BJ (cell line): ENCODE data around the gene PC. TPM values are rescaled to one million over a fixed set of nuclear protein-coding genes. Genes with fewer than 3 reads are reported as not detected.

Source experiments
- CTCF ChIA-PET: fragments of 350-600 bp; formaldehyde crosslinking; extraction: SDS; loops from one replicate; lab custom pipeline; 2021; ENCODE audit warnings: antibody characterized with exemption, inconsistent platforms; lab: Yijun Ruan, JAX
- POLR2A ChIA-PET: fragments of 300-600 bp; sonication (Branson Sonifier 250); formaldehyde crosslinking; extraction: SDS; loops from one replicate; lab custom pipeline; 2021; ENCODE audit warnings: antibody characterized with exemption; lab: Charles Lee
- DNase-seq: peaks from one replicate; pipeline ENCODE4 v3.0.0-alpha.2; 2011; ENCODE audit warnings: low read depth
- H3K27me3 ChIP-seq: 2 replicates; pipeline ENCODE4 v1.6.0; 2011; ENCODE audit warnings: low read length; ENCODE audit not compliant: control insufficient read depth, insufficient read depth
- H3K36me3 ChIP-seq: 2 replicates; pipeline ENCODE4 v1.5.1; 2011; ENCODE audit warnings: low read length; ENCODE audit not compliant: control insufficient read depth, insufficient read depth
- H3K4me3 ChIP-seq: 2 replicates; pipeline ENCODE4 v1.5.1; 2011; ENCODE audit warnings: low read depth, mild to moderate bottlenecking, control low read depth, low read length
- polyA plus RNA-seq: library from polyadenylated mRNA; depleted of rRNA; stranded (reverse); fragments of >200 nt; gene quantifications from 2 replicates; pipeline ENCODE4 v1.2.3, GENCODE V29; 2011
- TF ChIP-seq, protein P1 (sequence below): IDR thresholded peaks from 2 replicates; pipeline ENCODE4 v1.5.1; 2011; ENCODE audit warnings: low read depth, mild to moderate bottlenecking, control low read depth, inconsistent platforms, low read length, moderate library complexity; ENCODE audit not compliant: insufficient read depth

The PC gene
- polyA plus RNA-seq, 1 experiment = 14.3 TPM

GRCh38 chr11:66866511-66866986 is 91.6 kb downstream of the PC start:
- TF ChIP-seq, protein P1, sequence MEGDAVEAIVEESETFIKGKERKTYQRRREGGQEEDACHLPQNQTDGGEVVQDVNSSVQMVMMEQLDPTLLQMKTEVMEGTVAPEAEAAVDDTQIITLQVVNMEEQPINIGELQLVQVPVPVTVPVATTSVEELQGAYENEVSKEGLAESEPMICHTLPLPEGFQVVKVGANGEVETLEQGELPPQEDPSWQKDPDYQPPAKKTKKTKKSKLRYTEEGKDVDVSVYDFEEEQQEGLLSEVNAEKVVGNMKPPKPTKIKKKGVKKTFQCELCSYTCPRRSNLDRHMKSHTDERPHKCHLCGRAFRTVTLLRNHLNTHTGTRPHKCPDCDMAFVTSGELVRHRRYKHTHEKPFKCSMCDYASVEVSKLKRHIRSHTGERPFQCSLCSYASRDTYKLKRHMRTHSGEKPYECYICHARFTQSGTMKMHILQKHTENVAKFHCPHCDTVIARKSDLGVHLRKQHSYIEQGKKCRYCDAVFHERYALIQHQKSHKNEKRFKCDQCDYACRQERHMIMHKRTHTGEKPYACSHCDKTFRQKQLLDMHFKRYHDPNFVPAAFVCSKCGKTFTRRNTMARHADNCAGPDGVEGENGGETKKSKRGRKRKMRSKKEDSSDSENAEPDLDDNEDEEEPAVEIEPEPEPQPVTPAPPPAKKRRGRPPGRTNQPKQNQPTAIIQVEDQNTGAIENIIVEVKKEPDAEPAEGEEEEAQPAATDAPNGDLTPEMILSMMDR = no peak
- POLR2A ChIA-PET = no interaction called here
- CTCF ChIA-PET = interaction anchor here (2.1 kb wide), 1 partner anchor 15 kb away, joined by 6 read pairs; no protein-coding TSS in a partner anchor
- H3K36me3 ChIP-seq = peaks cover 6% of the 10 kb centered on the region
- no peak overlapping the region for H3K4me3 ChIP-seq
- no peak for DNase-seq
- H3K27me3 ChIP-seq = no peaks in the 10 kb centered on the region

GRCh38 chr11:66866007-66866406 is 92.2 kb downstream of the PC start:
- no peak for DNase-seq
- Histone ChIP-seq H3K27me3 (no peaks in the 10 kb centered on the region), H3K4me3 (no peak overlapping the region), H3K36me3 (peaks cover 3% of the 10 kb centered on the region)
- CTCF ChIA-PET = no interaction called here
- POLR2A ChIA-PET = no interaction called here
- TF ChIP-seq, protein P1 = no peak

GRCh38 chr11:66864924-66865697 is 93.1 kb downstream of the PC start:
- no peak overlapping the region for H3K4me3 ChIP-seq
- no peaks in the 10 kb centered on the region for H3K27me3 ChIP-seq
- no peak for DNase-seq
- peaks cover 3% of the 10 kb centered on the region for H3K36me3 ChIP-seq
- TF ChIP-seq, protein P1 = no peak
- POLR2A ChIA-PET = no interaction called here
- CTCF ChIA-PET = interaction anchor here (0.7 kb wide), 1 partner anchor 94 kb away, joined by 3 read pairs; no protein-coding TSS in a partner anchor

DNA sequence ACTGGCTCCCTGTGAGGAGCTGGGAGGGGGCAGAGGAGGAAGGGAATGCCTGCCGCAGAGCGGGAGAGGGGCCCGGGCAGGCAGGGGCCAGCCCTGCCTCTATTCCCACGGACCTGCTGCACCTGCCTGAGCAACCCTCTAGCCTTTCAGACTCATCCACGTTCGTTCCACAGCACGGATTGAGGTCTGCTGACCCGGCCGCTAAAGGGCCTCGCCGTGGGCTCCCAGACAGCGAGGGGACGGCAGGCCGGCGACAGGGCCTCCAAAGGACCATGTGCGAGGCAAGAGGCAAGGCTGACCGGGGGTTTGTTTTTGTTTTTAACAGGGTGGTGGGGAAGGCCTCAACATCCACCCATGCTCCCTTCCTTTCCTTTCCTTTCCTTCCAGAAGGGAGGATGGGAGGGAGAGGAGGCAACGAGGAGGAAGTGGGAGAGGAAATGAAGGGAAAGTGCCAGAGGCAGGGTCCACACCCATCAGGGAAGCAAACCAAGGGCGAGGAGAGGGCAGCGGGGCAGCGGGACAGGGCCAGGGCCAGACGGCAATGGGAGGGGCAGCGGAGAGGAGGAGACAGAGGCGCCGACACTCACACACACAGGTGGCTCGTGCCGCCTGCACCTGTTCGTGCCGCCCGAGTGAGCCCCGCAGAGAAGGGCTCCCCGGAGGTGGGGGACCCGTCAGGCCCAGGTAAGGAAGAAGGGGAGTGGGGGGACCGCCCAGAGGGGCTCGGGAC is 93.8 kb downstream of the PC start:
- POLR2A ChIA-PET = no interaction called here
- no peak for DNase-seq

More for the DNA sequence above, 93.8 kb downstream of the PC start:
- CTCF ChIA-PET = no interaction called here
- Histone ChIP-seq H3K27me3 (no peaks in the 10 kb centered on the region), H3K36me3 (peaks cover 4% of the 10 kb centered on the region; the same call in 1 of the 2 replicates), H3K4me3 (no peak overlapping the region)
- TF ChIP-seq, protein P1 = no peak
